Measurements from ENCODE around the gene PRKAG2.

The PRKAG2 gene

DNA sequence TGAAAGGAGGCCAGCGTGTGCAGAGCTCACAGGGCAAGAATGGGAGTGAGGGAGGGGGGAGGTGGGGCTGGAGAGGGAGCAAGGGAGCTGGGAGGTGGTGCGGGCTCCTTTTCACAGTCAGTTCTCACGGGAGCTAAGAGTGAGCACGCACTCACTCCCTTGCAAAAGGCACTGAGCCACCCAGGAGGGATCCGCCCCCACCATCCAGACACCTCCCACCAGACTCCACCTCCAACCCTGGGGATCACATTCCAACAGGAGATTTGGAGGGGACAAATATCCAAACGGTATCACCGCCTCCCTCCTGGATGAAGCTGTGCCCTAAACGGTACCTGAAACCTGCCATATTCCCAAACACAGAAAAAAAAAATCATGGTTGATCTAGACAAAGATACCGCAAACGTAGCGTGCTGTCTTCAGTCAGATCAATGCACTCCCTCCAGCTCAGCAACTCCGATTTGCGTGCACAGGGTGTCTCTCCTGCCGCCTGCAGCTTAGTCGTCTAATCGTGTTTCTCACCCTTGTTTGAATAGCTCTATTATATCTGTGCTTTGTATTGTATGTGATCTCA is 20.3 kb upstream of the PRKAG2 start:
- Histone ChIP-seq H3K4me3 (ENCODE audit: low read length) (no peak overlapping the region), H3K36me3 (replicated peaks; ENCODE audit: low read depth, low read length) (no peaks in the 10 kb centered on the region), H4K20me1 (ENCODE audit: insufficient read depth, low read length) (no peaks in the 10 kb centered on the region), H3K9ac (ENCODE audit: low read length) (no peak overlapping the region), H3K79me2 (ENCODE audit: low read length) (no peaks in the 10 kb centered on the region), H3K27me3 (ENCODE audit: low read depth, low read length) (peaks cover 11% of the 10 kb centered on the region), H3K4me2 (ENCODE audit: low read length) (no peak overlapping the region), H2AFZ (ENCODE audit: low read depth, low read length) (no peak overlapping the region), H3K27ac (ENCODE audit: low read length) (no peak overlapping the region), H3K4me1 (ENCODE audit: low read length) (no peaks in the 10 kb centered on the region), H3K9me3 (ENCODE audit: insufficient read depth, low read length) (no peaks in the 10 kb centered on the region)
- TF ChIP-seq, protein P1, sequence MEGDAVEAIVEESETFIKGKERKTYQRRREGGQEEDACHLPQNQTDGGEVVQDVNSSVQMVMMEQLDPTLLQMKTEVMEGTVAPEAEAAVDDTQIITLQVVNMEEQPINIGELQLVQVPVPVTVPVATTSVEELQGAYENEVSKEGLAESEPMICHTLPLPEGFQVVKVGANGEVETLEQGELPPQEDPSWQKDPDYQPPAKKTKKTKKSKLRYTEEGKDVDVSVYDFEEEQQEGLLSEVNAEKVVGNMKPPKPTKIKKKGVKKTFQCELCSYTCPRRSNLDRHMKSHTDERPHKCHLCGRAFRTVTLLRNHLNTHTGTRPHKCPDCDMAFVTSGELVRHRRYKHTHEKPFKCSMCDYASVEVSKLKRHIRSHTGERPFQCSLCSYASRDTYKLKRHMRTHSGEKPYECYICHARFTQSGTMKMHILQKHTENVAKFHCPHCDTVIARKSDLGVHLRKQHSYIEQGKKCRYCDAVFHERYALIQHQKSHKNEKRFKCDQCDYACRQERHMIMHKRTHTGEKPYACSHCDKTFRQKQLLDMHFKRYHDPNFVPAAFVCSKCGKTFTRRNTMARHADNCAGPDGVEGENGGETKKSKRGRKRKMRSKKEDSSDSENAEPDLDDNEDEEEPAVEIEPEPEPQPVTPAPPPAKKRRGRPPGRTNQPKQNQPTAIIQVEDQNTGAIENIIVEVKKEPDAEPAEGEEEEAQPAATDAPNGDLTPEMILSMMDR (IDR thresholded peaks at IDR 0.05; ENCODE audit: low read depth, low read length): no peak
- no peak for TF ChIP-seq EZH2phosphoT487 (IDR thresholded peaks at IDR 0.05; ENCODE audit: low read depth)

DNA sequence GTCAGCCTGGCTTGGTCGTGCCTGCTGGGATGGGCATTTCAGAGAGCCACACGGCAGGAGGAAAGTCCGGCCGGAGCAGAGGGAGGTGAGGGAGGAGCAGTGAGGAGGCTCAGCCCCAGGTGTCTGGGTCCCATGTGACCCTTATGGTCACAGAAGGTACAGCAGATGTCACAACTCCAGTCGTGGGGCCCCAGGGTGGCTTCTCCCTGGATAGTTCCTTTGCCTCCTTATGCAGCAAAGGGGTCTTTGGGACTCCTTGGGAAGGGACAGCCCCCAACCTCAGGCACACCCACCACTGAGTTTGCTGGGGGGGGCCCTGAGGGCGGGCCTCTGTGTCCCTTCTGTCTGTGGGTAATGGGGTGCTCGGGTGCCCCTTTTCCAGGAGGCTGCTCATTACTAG is 19.6 kb upstream of the PRKAG2 start:
- no peak for TF ChIP-seq EZH2phosphoT487 (IDR thresholded peaks at IDR 0.05; ENCODE audit: low read depth)
- TF ChIP-seq, protein P1 (IDR thresholded peaks at IDR 0.05; ENCODE audit: low read depth, low read length): no peak
- no peaks in the 10 kb centered on the region for H3K9me3 ChIP-seq (ENCODE audit: insufficient read depth, low read length)
- no peak overlapping the region for H3K9ac ChIP-seq (ENCODE audit: low read length)
- H3K4me1 ChIP-seq (ENCODE audit: low read length): no peaks in the 10 kb centered on the region
- H3K27me3 ChIP-seq (ENCODE audit: low read depth, low read length): peaks cover 18% of the 10 kb centered on the region
- no peak overlapping the region for H2AFZ ChIP-seq (ENCODE audit: low read depth, low read length)
- no peak overlapping the region for H3K27ac ChIP-seq (ENCODE audit: low read length)
- no peaks in the 10 kb centered on the region for H3K79me2 ChIP-seq (ENCODE audit: low read length)
- no peak overlapping the region for H3K4me2 ChIP-seq (ENCODE audit: low read length)
- H4K20me1 ChIP-seq (ENCODE audit: insufficient read depth, low read length): no peaks in the 10 kb centered on the region
- no peak overlapping the region for H3K4me3 ChIP-seq (ENCODE audit: low read length)
- H3K36me3 ChIP-seq (replicated peaks; ENCODE audit: low read depth, low read length): no peaks in the 10 kb centered on the region

- TF ChIP-seq, protein P1 (IDR thresholded peaks at IDR 0.05; ENCODE audit: low read depth, low read length): no peak
- no peak for TF ChIP-seq EZH2phosphoT487 (IDR thresholded peaks at IDR 0.05; ENCODE audit: low read depth)
- Histone ChIP-seq H3K4me2 (ENCODE audit: low read length) (no peak overlapping the region), H3K9me3 (ENCODE audit: insufficient read depth, low read length) (no peaks in the 10 kb centered on the region), H4K20me1 (ENCODE audit: insufficient read depth, low read length) (no peaks in the 10 kb centered on the region), H3K79me2 (ENCODE audit: low read length) (no peaks in the 10 kb centered on the region), H3K9ac (ENCODE audit: low read length) (no peak overlapping the region), H3K4me1 (ENCODE audit: low read length) (no peaks in the 10 kb centered on the region), H3K36me3 (replicated peaks; ENCODE audit: low read depth, low read length) (no peaks in the 10 kb centered on the region), H3K4me3 (ENCODE audit: low read length) (no peak overlapping the region), H3K27me3 (ENCODE audit: low read depth, low read length) (peaks cover 22% of the 10 kb centered on the region), H2AFZ (ENCODE audit: low read depth, low read length) (no peak overlapping the region), H3K27ac (ENCODE audit: low read length) (no peak overlapping the region)
Observed at GRCh38 chr7:151896086-151896485, 19.2 kb upstream of the PRKAG2 start.

DNA sequence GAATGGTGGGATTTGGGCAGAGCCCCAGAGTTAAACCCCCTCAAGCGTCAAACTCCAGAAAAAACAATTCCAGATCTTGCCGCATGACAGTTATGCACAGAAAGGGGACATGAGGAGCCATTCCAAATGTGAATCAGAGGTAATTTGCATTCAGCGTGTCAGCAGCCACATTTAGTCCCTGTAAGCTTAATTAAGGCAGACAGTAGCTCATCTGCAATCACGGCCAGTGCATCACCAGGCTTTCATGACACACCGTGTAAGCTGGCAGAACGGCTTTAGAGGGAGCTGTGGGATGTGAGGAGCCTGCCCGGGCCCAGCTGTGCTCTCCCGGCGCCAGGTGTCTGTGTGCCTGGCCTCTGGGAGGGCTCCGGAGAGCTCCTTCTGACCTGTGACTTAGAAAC is 18.7 kb upstream of the PRKAG2 start:
- H2AFZ ChIP-seq (ENCODE audit: low read depth, low read length): no peak overlapping the region
- H3K4me3 ChIP-seq (ENCODE audit: low read length): no peak overlapping the region
- H3K27ac ChIP-seq (ENCODE audit: low read length): no peak overlapping the region
- H3K79me2 ChIP-seq (ENCODE audit: low read length): no peaks in the 10 kb centered on the region
- no peak for TF ChIP-seq EZH2phosphoT487 (IDR thresholded peaks at IDR 0.05; ENCODE audit: low read depth)
- TF ChIP-seq, protein P1 (IDR thresholded peaks at IDR 0.05; ENCODE audit: low read depth, low read length): no peak
- H3K27me3 ChIP-seq (ENCODE audit: low read depth, low read length): peaks cover 25% of the 10 kb centered on the region
- H3K4me1 ChIP-seq (ENCODE audit: low read length): no peaks in the 10 kb centered on the region
- no peaks in the 10 kb centered on the region for H3K36me3 ChIP-seq (replicated peaks; ENCODE audit: low read depth, low read length)
- H3K9me3 ChIP-seq (ENCODE audit: insufficient read depth, low read length): no peaks in the 10 kb centered on the region
- H3K4me2 ChIP-seq (ENCODE audit: low read length): no peak overlapping the region
- no peak overlapping the region for H3K9ac ChIP-seq (ENCODE audit: low read length)
- no peaks in the 10 kb centered on the region for H4K20me1 ChIP-seq (ENCODE audit: insufficient read depth, low read length)
